ENCODE measurements around the gene IL17RB.

DNA sequence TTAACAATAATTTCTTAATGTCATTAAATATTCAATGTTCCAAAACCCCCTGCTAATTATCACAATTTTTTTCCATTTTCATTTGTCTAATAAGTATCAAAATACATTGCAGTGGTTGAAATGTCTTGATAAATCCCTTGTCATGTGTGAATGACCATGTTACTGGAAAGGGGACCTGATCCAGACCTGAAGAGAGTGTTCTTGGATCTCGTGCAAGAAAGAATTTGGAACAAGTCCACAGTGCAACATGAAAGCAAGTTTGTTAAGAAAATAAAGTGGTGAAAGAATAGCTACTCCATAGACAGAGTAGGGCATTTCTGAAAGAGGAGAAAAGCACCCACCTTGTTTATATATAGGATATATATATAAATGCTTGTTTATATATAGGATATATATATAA lies 55.7 kb downstream of the IL17RB start:
- TF ChIP-seq EP300 (IDR thresholded peaks at IDR 0.05) (no peak), POLR2A (IDR thresholded peaks at IDR 0.05; ENCODE audit: low read depth) (no peak), POLR2AphosphoS5 (IDR thresholded peaks at IDR 0.05) (no peak)
- TF ChIP-seq, protein P1, sequence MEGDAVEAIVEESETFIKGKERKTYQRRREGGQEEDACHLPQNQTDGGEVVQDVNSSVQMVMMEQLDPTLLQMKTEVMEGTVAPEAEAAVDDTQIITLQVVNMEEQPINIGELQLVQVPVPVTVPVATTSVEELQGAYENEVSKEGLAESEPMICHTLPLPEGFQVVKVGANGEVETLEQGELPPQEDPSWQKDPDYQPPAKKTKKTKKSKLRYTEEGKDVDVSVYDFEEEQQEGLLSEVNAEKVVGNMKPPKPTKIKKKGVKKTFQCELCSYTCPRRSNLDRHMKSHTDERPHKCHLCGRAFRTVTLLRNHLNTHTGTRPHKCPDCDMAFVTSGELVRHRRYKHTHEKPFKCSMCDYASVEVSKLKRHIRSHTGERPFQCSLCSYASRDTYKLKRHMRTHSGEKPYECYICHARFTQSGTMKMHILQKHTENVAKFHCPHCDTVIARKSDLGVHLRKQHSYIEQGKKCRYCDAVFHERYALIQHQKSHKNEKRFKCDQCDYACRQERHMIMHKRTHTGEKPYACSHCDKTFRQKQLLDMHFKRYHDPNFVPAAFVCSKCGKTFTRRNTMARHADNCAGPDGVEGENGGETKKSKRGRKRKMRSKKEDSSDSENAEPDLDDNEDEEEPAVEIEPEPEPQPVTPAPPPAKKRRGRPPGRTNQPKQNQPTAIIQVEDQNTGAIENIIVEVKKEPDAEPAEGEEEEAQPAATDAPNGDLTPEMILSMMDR (IDR thresholded peaks at IDR 0.05), result no peak
